ENCODE measurements around the gene TSPAN17.

Gene TSPAN17

DNA sequence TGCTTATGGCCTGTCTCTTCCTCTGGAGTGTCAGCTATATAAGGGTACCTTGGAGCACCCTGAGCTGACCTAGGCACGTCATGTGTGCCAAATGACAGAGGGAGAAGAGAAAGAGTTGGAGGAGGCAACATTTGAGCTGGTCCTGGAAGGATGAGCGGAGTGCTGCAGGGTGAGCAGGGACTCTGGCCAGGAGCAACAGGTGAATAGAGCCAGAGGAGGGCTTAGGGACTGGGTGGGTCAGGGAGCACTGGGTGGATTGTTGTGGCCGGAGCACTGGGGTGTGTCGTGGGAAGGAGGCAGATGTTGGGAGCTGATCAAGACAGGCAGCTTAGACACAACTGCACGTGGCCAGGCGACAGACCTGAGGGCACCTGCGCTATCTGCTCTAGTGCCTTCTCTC, 43.6 kb downstream of the TSPAN17 start:
- TF ChIP-seq, protein P1, sequence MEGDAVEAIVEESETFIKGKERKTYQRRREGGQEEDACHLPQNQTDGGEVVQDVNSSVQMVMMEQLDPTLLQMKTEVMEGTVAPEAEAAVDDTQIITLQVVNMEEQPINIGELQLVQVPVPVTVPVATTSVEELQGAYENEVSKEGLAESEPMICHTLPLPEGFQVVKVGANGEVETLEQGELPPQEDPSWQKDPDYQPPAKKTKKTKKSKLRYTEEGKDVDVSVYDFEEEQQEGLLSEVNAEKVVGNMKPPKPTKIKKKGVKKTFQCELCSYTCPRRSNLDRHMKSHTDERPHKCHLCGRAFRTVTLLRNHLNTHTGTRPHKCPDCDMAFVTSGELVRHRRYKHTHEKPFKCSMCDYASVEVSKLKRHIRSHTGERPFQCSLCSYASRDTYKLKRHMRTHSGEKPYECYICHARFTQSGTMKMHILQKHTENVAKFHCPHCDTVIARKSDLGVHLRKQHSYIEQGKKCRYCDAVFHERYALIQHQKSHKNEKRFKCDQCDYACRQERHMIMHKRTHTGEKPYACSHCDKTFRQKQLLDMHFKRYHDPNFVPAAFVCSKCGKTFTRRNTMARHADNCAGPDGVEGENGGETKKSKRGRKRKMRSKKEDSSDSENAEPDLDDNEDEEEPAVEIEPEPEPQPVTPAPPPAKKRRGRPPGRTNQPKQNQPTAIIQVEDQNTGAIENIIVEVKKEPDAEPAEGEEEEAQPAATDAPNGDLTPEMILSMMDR (IDR thresholded peaks at IDR 0.05; ENCODE audit: low read depth, low read length), result no peak

DNA sequence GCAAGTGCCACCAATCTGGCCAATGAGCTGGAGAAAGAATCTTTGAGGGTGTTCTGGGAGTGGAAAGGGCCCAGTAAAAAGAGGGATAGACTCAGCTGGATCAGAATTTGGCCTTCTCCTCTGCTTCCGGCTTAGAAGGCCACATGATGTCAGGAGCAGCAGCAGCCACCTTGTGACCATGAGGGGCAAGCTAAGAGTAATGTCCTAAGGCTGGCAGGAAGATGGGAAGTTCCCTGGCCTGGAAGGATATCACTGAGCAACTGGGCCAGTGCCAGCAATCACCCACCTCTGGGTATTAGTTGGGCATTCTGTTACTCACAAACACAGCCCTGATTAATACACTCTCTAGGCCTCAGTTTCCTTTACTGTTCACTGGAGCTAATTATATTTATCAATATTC, 44.2 kb downstream of the TSPAN17 start:
- H3K27me3 ChIP-seq, result no peaks in the 10 kb centered on the region
- no peaks in the 10 kb centered on the region for H3K4me1 ChIP-seq
- TF ChIP-seq, protein P1 (IDR thresholded peaks at IDR 0.05; ENCODE audit: low read depth, low read length), result no peak
- no peaks in the 10 kb centered on the region for H3K36me3 ChIP-seq
- no peak overlapping the region for H3K4me3 ChIP-seq (ENCODE audit: low read depth, low read length)
- no peak for DNase-seq
- H3K9me3 ChIP-seq, result no peaks in the 10 kb centered on the region

More for the DNA sequence above, 43.6 kb downstream of the TSPAN17 start:
- Histone ChIP-seq H3K36me3 (no peaks in the 10 kb centered on the region), H3K9me3 (no peaks in the 10 kb centered on the region), H3K27me3 (no peaks in the 10 kb centered on the region), H3K4me3 (ENCODE audit: low read depth, low read length) (no peak overlapping the region), H3K4me1 (no peaks in the 10 kb centered on the region)
- no peak for DNase-seq

DNA sequence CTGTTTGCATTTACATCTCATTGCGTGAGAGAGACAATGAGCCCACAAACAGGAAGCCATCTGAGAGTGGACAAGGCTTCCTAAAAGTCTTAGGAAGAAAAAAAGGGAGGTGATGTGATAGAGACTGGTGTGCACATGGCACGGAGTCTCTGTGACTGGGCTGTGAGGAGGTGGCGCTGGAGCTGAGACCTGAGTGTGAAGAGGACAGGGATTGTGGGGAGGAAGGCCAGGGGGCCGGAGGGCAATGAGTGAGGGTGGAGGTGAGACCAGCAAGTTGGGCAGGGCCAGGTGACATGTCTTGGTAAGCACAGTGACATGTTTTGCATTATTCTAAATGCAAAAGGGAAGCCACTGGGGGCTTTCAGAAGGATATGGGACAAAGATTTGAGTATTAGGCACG, 45.0 kb downstream of the TSPAN17 start:
- DNase-seq, result no peak
- no peak overlapping the region for H3K4me3 ChIP-seq (ENCODE audit: low read depth, low read length)
- H3K36me3 ChIP-seq, result no peaks in the 10 kb centered on the region
- TF ChIP-seq, protein P1 (IDR thresholded peaks at IDR 0.05; ENCODE audit: low read depth, low read length), result no peak
- no peaks in the 10 kb centered on the region for H3K4me1 ChIP-seq
- no peaks in the 10 kb centered on the region for H3K9me3 ChIP-seq
- no peaks in the 10 kb centered on the region for H3K27me3 ChIP-seq

DNA sequence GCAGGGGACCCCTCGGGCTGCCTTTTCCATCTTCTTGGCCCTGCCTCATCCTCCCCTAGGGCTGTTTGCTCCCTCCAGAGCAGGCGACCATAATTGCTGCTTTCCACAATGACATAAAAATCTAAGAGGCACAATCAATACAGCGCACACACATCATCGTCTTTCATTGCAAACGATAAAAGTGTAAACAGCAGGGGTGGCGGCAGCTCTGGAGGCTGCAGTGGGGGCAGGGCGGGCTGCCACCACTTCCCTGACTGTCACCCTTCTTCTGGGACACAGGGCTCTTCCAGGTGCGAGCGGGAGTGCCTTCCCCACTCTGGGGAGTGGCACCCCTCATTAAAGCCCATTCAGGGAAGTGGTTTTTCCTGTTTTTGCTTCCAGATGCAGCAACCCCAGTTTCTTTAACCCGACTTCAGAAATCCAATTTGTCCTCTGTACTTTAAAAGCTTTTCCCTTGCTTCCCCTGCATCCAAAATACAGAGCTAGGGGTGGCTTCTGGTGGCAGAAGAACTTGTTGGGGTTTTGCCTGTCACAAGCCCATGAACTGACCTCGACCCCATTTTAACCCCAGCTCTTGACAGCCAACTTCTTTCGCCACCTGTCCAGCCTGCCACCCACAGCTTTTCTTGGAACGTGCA, 45.7 kb downstream of the TSPAN17 start:
- H3K4me3 ChIP-seq (ENCODE audit: low read depth, low read length), result no peak overlapping the region
- H3K27me3 ChIP-seq, result no peaks in the 10 kb centered on the region
- H3K4me1 ChIP-seq, result no peaks in the 10 kb centered on the region
- no peaks in the 10 kb centered on the region for H3K9me3 ChIP-seq
- TF ChIP-seq, protein P1 (IDR thresholded peaks at IDR 0.05; ENCODE audit: low read depth, low read length), result no peak
- DNase-seq, result no peak
- no peaks in the 10 kb centered on the region for H3K36me3 ChIP-seq

DNA sequence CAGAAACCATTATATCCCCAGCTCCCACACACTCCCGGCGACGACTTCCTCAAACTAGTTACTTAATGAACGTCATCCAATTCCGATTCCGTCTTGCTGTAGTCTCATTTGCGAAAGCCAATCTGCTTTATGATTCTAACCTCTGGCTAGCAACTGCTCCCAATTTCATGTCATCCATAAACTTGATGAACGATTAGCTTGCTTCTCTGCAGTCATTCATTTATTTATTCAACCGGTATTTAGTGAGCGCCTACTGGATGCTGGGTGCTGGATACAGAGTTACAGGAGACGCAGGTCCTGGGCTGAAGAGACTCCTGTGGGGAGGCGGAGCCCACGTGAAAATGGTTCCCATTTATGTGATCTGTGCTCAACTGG, 46.2 kb downstream of the TSPAN17 start:
- Histone ChIP-seq H3K4me3 (ENCODE audit: low read depth, low read length) (no peak overlapping the region), H3K9me3 (no peaks in the 10 kb centered on the region), H3K4me1 (no peaks in the 10 kb centered on the region), H3K36me3 (no peaks in the 10 kb centered on the region), H3K27me3 (no peaks in the 10 kb centered on the region)
- TF ChIP-seq, protein P1 (IDR thresholded peaks at IDR 0.05; ENCODE audit: low read depth, low read length), result no peak
- DNase-seq, result no peak

DNA sequence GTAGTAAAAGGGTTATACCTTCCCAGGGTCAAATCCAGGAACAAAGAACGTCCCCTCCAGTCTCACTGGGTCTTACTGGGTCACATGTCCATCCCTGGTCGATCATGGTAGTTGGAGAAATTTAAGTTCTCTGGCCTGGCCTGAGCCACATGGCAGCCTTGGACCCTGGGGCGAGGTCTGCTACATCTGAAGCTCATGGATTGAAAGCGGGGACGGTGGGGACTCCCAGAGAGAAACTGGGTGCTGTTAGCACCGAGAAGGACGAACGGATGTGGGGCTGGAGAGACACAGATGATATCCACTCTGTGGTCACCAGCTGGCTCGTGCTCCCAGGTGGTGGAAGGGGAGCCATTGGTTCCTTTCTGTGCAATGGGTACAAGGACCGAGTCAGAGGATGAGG, 46.9 kb downstream of the TSPAN17 start:
- H3K27me3 ChIP-seq, result no peaks in the 10 kb centered on the region
- DNase-seq, result no peak
- H3K4me3 ChIP-seq (ENCODE audit: low read depth, low read length), result no peak overlapping the region
- H3K4me1 ChIP-seq, result no peaks in the 10 kb centered on the region
- TF ChIP-seq, protein P1 (IDR thresholded peaks at IDR 0.05; ENCODE audit: low read depth, low read length), result no peak
- no peaks in the 10 kb centered on the region for H3K36me3 ChIP-seq
- no peaks in the 10 kb centered on the region for H3K9me3 ChIP-seq

All from BE2C (cell line).